Measurements from ENCODE around the gene RNPS1. TPM values are rescaled to one million over a fixed set of nuclear protein-coding genes. Genes with fewer than 3 reads are reported as not detected.

RNPS1 gene
- total and polyA plus RNA-seq, 2 donors (not counting 3 experiments of a cell fraction or from before 2014, with no cell fraction given): 206 to 209 TPM

- no peaks in the 10 kb centered on the region for H3K27me3 ChIP-seq (ENCODE audit: control insufficient read depth in 2 of 2, insufficient read depth in 2 of 2, low read length in 2 of 2)
- no TSS peak for BruUV-seq (replicated peaks)
- POLR2A ChIA-PET: no interaction called here
Observed at GRCh38 chr16:2280981-2281542, 13.1 kb upstream of the RNPS1 start.

DNA sequence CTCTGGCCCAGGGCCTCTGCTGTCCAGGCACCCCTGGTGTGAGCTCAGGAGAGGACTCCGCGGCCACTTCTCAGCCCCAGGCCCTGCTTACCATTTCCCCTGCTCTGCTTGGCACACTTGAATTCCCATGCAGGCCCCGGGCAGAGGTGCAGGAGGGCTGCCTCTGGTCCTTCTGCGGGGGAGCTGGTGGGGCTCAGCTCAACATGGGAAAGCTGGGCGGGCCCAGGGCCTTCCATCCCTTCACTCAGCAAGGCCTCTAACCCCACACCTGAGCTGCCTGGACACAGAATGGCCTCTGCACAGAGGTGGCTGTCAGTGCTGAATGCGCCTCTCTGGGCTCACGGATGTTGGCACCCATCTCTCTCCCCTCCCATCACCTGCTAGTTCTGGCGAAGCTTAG lies 12.5 kb upstream of the RNPS1 start:
- H3K4me1 ChIP-seq (ENCODE audit: control insufficient read depth, extremely low read depth, insufficient read depth, low read length): no peaks in the 10 kb centered on the region
- no peak overlapping the region for H3K27ac ChIP-seq (ENCODE audit: insufficient read depth, low read depth, low read length)
- no peak overlapping the region for H3K9ac ChIP-seq (replicated peaks; ENCODE audit: extremely low read depth, insufficient read depth, low read length)
- no peaks in the 10 kb centered on the region for H3K9me3 ChIP-seq (replicated peaks; ENCODE audit: control insufficient read depth, insufficient read depth, low read length)
- CTCF ChIA-PET: interaction anchor here (1.0 kb wide), 1 partner anchor 9 kb away, joined by 3 read pairs; no protein-coding TSS in a partner anchor
- intact Hi-C loops (cut with micrococcal nuclease) (no loop called here), dilution Hi-C loops (cut with MboI; ENCODE audit: extremely low pct_ligation_motif_present, low sequenced_read_pairs) (no loop called here)
- H3K9me1 ChIP-seq (replicated peaks; ENCODE audit: control insufficient read depth, extremely low read depth, insufficient read depth, low read length): no peaks in the 10 kb centered on the region
- BruUV-seq (replicated peaks): no TSS peak
- DNase-seq (ENCODE audit: low read depth, low spot score) (no peak), FAIRE-seq (no peak)
- H2AFZ ChIP-seq (ENCODE audit: low read depth, low read length): no peak overlapping the region
- no peak overlapping the region for H3K4me2 ChIP-seq (ENCODE audit: insufficient read depth, low read length)
- H4K20me1 ChIP-seq (replicated peaks; ENCODE audit: control insufficient read depth, extremely low read depth, insufficient read depth, low read length): no peaks in the 10 kb centered on the region
- H3K79me2 ChIP-seq (ENCODE audit: control insufficient read depth, insufficient read depth, low read length): no peaks in the 10 kb centered on the region
- H3K27me3 ChIP-seq (ENCODE audit: control insufficient read depth in 2 of 2, insufficient read depth in 2 of 2, low read length in 2 of 2): no peaks in the 10 kb centered on the region
- no peak overlapping the region for H3K4me3 ChIP-seq (replicated peaks in 1 of 3; ENCODE audit: insufficient read depth in 1 of 3, low read depth in 1 of 3, low read length in 3 of 3)
- peaks cover 0 to 8% of the 10 kb centered on the region in 2 experiments for H3K36me3 ChIP-seq (ENCODE audit: control insufficient read depth in 2 of 2, extremely low read depth in 1 of 2, insufficient read depth in 2 of 2, low read length in 2 of 2)
- TF ChIP-seq FOS (IDR thresholded peaks at IDR 0.05; ENCODE audit: borderline replicate concordance, insufficient read depth, low read length) (no peak), POLR2AphosphoS5 (IDR thresholded peaks at IDR 0.05; ENCODE audit: insufficient read depth, low read depth, low read length) (no peak), POLR2A (IDR thresholded peaks at IDR 0.05; ENCODE audit: low read depth, low read length) (no peak), MYC (IDR thresholded peaks at IDR 0.05; ENCODE audit: low read depth, low read length) (no peak), MAX (IDR thresholded peaks at IDR 0.05; ENCODE audit: insufficient read depth, insufficient read length) (no peak), JUN (IDR thresholded peaks at IDR 0.05; ENCODE audit: borderline replicate concordance, insufficient read depth, insufficient read length, low read depth) (no peak), GATA2 (IDR thresholded peaks at IDR 0.05; ENCODE audit: insufficient read depth, insufficient read length, low read depth, low read length) (no peak), EZH2 (IDR thresholded peaks at IDR 0.05; ENCODE audit: borderline replicate concordance, low read depth, low read length, severe bottlenecking) (no peak)
- TF ChIP-seq, protein P1, sequence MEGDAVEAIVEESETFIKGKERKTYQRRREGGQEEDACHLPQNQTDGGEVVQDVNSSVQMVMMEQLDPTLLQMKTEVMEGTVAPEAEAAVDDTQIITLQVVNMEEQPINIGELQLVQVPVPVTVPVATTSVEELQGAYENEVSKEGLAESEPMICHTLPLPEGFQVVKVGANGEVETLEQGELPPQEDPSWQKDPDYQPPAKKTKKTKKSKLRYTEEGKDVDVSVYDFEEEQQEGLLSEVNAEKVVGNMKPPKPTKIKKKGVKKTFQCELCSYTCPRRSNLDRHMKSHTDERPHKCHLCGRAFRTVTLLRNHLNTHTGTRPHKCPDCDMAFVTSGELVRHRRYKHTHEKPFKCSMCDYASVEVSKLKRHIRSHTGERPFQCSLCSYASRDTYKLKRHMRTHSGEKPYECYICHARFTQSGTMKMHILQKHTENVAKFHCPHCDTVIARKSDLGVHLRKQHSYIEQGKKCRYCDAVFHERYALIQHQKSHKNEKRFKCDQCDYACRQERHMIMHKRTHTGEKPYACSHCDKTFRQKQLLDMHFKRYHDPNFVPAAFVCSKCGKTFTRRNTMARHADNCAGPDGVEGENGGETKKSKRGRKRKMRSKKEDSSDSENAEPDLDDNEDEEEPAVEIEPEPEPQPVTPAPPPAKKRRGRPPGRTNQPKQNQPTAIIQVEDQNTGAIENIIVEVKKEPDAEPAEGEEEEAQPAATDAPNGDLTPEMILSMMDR (IDR thresholded peaks at IDR 0.05; ENCODE audit: extremely low read depth in 1 of 2, insufficient read depth in 1 of 2, low read depth in 1 of 2, low read length in 2 of 2): no peak
- POLR2A ChIA-PET: no interaction called here

More at GRCh38 chr16:2280981-2281542, 13.1 kb upstream of the RNPS1 start:
- intact Hi-C loops (cut with micrococcal nuclease): no loop called here
- Histone ChIP-seq H3K27ac (ENCODE audit: insufficient read depth, low read depth, low read length) (no peak overlapping the region), H3K9me3 (replicated peaks; ENCODE audit: control insufficient read depth, insufficient read depth, low read length) (no peaks in the 10 kb centered on the region), H3K79me2 (ENCODE audit: control insufficient read depth, insufficient read depth, low read length) (no peaks in the 10 kb centered on the region), H2AFZ (ENCODE audit: low read depth, low read length) (no peak overlapping the region), H4K20me1 (replicated peaks; ENCODE audit: control insufficient read depth, extremely low read depth, insufficient read depth, low read length) (no peaks in the 10 kb centered on the region), H3K4me2 (ENCODE audit: insufficient read depth, low read length) (no peak overlapping the region), H3K4me1 (ENCODE audit: control insufficient read depth, extremely low read depth, insufficient read depth, low read length) (no peaks in the 10 kb centered on the region), H3K9ac (replicated peaks; ENCODE audit: extremely low read depth, insufficient read depth, low read length) (no peak overlapping the region), H3K4me3 (replicated peaks in 1 of 3; ENCODE audit: insufficient read depth in 1 of 3, low read depth in 1 of 3, low read length in 3 of 3) (no peak overlapping the region), H3K36me3 (ENCODE audit: control insufficient read depth in 2 of 2, extremely low read depth in 1 of 2, insufficient read depth in 2 of 2, low read length in 2 of 2) (peaks cover 0 to 11% of the 10 kb centered on the region in 2 experiments), H3K9me1 (replicated peaks; ENCODE audit: control insufficient read depth, extremely low read depth, insufficient read depth, low read length) (no peaks in the 10 kb centered on the region)
- no peak for FAIRE-seq
- DNase-seq (ENCODE audit: low read depth, low spot score): no peak
- TF ChIP-seq, protein P1 (IDR thresholded peaks at IDR 0.05; ENCODE audit: extremely low read depth in 1 of 2, insufficient read depth in 1 of 2, low read depth in 1 of 2, low read length in 2 of 2): no peak
- no peak for TF ChIP-seq EZH2 (IDR thresholded peaks at IDR 0.05; ENCODE audit: borderline replicate concordance, low read depth, low read length, severe bottlenecking)
- CTCF ChIA-PET: interaction anchor here (1.0 kb wide), 1 partner anchor 8 kb away, joined by 3 read pairs; no protein-coding TSS in a partner anchor
- dilution Hi-C loops (cut with MboI; ENCODE audit: extremely low pct_ligation_motif_present, low sequenced_read_pairs): no loop called here

Data from endothelial cell of umbilical vein (primary cell).